ENCODE results near the gene SH3TC1. TPM values are rescaled to one million over a fixed set of nuclear protein-coding genes. Genes with fewer than 3 reads are reported as not detected.

Gene SH3TC1
- total and polyA plus RNA-seq, 9 donors = 1.1 to 34.5 (median 5.4) TPM

DNA sequence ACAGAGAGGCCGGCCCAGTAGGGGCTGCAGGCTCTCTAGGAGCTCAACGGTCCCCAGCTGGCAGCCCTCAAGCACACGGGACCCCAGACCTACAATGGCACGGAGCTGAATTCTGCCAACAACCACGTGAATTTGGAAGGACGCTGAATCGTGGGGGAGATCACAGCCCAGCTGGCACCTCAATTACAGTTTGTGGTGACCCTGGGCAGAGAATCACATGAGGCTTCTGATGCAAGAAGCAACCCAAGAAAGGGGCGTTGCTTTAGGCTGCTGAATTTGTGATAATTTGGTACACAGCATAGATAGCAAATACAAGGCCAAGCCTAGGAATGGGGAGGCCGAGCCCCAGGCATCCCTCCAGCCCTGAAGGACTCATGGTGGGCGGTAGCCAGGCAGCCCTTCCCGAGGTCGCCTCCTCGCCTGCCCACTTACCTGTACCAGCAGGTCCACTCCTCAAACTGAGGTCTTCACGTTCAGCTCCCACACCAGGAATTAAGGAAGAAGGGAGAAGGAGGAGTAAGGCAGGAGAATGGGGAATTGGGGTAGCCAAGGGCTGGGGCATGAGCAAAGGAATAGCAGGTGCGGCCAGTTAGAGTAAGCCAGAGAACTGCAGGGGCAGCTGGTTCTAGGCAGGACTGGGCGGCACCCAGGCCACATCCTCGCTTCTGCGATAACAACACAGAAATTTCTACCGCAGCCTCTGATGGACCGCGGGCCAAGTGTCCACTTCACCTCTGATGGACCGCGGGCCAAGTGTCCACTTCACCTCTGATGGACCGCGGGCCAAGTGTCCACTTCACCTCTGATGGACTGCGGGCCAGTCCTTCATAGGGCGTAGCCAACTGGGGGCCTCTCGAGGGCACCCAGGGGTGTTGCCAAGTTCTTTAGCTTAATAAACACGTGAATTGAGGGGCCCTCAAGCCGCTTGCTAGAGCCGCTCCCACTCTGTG, 47.1 kb downstream of the SH3TC1 start:
- WGBS, 3 donors = 86 to 90% (median 90%) methylated on average over 31 of the region's 31 CpGs
- Histone ChIP-seq H3K9me3 (no peaks in the 10 kb centered on the region), H3K36me3 (no peaks in the 10 kb centered on the region), H3K4me3 (no peak overlapping the region), H3K27ac (no peak overlapping the region), H3K27me3 (no peaks in the 10 kb centered on the region), H3K4me1 (ENCODE audit: insufficient read depth) (peaks cover 3% of the 10 kb centered on the region)
- TF ChIP-seq, protein P1, sequence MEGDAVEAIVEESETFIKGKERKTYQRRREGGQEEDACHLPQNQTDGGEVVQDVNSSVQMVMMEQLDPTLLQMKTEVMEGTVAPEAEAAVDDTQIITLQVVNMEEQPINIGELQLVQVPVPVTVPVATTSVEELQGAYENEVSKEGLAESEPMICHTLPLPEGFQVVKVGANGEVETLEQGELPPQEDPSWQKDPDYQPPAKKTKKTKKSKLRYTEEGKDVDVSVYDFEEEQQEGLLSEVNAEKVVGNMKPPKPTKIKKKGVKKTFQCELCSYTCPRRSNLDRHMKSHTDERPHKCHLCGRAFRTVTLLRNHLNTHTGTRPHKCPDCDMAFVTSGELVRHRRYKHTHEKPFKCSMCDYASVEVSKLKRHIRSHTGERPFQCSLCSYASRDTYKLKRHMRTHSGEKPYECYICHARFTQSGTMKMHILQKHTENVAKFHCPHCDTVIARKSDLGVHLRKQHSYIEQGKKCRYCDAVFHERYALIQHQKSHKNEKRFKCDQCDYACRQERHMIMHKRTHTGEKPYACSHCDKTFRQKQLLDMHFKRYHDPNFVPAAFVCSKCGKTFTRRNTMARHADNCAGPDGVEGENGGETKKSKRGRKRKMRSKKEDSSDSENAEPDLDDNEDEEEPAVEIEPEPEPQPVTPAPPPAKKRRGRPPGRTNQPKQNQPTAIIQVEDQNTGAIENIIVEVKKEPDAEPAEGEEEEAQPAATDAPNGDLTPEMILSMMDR (IDR thresholded peaks at IDR 0.05) = no peak
- TF ChIP-seq POLR2A (IDR thresholded peaks at IDR 0.05) = no peak
- no peak for TF ChIP-seq EP300 (IDR thresholded peaks at IDR 0.05)
- intact Hi-C loops (cut with DNase I) = loop anchor here in 2 of 4 donors (2.0 to 10.0 kb wide), 3 partner anchors 21 to 359 kb away; no protein-coding TSS in a partner anchor
- DNase-seq = peak in 1 of 5 donors; percentile 10

DNA sequence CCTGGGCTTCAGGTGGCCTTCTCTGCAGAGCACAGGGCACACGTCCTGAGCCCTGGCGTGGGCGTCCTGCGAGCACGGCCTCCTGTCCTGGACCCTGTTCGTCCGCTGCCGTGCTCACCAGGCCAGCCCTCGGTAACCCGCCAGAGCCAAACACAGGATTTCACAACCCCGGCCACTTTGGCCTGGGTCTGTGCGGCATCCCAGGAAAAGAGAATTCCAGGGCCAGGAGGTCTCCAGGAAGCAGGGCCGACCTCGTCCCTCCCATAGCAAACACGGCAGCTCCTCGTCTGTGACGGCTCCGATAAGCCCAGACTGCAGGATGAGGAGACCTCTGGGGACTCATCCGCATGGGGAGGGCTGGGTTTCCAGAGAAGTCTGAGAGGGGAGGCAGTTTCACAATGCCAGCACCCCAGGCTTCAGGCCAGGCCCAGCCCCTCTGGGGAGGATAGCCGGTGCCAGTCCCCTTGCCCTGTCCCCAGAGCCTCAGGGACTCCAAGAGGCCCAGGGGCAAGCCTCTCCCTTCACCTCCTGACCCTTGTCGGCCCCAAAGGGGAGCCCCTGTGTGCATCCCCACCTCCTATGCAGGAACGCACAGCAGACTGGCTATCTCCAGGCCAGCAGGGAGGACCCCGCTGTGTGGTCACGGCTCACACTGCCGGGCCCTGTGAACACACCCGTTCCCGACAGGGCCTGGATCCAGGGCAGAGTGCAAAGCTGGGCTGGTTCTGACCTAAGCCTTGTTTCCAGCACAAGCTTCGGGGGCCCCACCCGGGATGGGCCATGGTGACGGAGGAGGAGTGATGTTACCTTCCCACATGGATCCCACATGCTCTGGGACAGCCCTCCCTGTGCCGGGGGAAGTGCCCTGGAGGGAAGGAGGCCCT, 48.2 kb downstream of the SH3TC1 start:
- intact Hi-C loops (cut with DNase I) = loop anchor here in 2 of 4 donors (5.0 to 10.0 kb wide), 2 partner anchors 355 to 358 kb away; no protein-coding TSS in a partner anchor
- Histone ChIP-seq H3K27me3 (no peaks in the 10 kb centered on the region), H3K4me1 (ENCODE audit: insufficient read depth) (peaks cover 2% of the 10 kb centered on the region), H3K27ac (no peak overlapping the region), H3K9me3 (no peaks in the 10 kb centered on the region), H3K4me3 (no peak overlapping the region), H3K36me3 (no peaks in the 10 kb centered on the region)
- DNase-seq = peak in 1 of 5 donors; percentile 60
- 83 to 85% (median 84%) methylated on average over 30 to 31 of the region's 31 CpGs for WGBS, 3 donors
- TF ChIP-seq EP300 (IDR thresholded peaks at IDR 0.05) (no peak), POLR2A (IDR thresholded peaks at IDR 0.05) (no peak)
- TF ChIP-seq, protein P1 (IDR thresholded peaks at IDR 0.05) = no peak

DNA sequence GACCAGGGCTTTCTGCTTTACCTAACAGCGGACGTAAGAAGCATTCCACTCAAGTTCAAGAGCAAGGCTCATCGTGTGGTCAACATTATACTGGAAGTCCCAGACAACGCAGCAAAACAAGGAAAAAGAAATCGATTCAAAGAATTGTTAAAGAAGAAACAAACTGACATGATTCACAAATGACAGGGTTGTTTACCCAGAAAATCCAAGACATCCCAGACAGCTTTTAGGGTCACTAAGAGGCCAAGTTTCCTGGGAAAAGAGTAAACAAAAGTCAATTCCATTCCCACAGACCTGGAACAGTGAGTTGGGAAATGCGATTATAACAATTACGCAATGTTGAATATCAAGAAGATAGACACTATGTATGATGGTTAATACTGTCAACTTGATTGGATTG, 49.0 kb downstream of the SH3TC1 start:
- Histone ChIP-seq H3K36me3 (no peaks in the 10 kb centered on the region), H3K27me3 (no peaks in the 10 kb centered on the region), H3K27ac (no peak overlapping the region), H3K9me3 (no peaks in the 10 kb centered on the region), H3K4me3 (no peak overlapping the region), H3K4me1 (ENCODE audit: insufficient read depth) (no peaks in the 10 kb centered on the region)
- intact Hi-C loops (cut with DNase I) = loop anchor here in 2 of 4 donors (5.0 to 10.0 kb wide), 2 partner anchors 354 to 357 kb away; no protein-coding TSS in a partner anchor
- DNase-seq = no peak
- no peak for TF ChIP-seq EP300 (IDR thresholded peaks at IDR 0.05)
- WGBS, 3 donors = 88 to 93% (median 89%) methylated on average over 7 of the region's 7 CpGs

DNA sequence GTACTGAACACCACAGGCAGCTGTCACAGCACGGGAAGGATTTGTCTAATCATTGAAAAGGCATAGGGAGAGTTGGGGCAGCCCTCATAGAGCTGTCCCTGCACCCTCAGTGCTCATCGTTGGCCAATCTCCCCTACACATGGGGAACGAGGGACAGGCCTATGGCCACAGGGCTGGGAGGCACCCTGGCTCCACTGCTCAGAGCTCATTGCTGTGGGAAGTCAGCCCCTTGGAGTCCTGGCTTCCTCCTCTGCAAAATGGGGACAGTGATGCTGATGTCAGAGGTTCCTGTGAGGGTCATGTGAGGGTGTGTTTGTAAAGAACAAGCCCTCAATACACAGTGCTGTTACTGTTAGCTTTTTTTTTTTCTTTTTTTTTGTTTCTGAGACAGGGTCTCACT, 51.1 kb downstream of the SH3TC1 start:
- intact Hi-C loops (cut with DNase I) = no loop called here
- H3K4me1 ChIP-seq (ENCODE audit: insufficient read depth) = no peaks in the 10 kb centered on the region
- TF ChIP-seq, protein P1 (IDR thresholded peaks at IDR 0.05) = no peak
- TF ChIP-seq POLR2A (IDR thresholded peaks at IDR 0.05) (no peak), EP300 (IDR thresholded peaks at IDR 0.05) (no peak)
- no peaks in the 10 kb centered on the region for H3K9me3 ChIP-seq
- no peak for DNase-seq
- H3K27me3 ChIP-seq = no peaks in the 10 kb centered on the region
- H3K27ac ChIP-seq = no peak overlapping the region
- H3K36me3 ChIP-seq = no peaks in the 10 kb centered on the region
- WGBS, 3 donors = 68 to 80% (median 69%) methylated on average over 3 of the region's 3 CpGs
- H3K4me3 ChIP-seq = no peak overlapping the region
